Brain microvascular endothelial cell (primary cell): ENCODE results near the gene TRIM33.

Experiments
- DNase-seq: peaks from one replicate; pipeline ENCODE4 v3.0.0-alpha.2; 2020
- H3K27ac ChIP-seq: fragments of 250-450 bp; sonication (Bioruptor Pico); 2 replicates; pipeline ENCODE4 v1.5.1; 2020; ENCODE audit warnings: mild to moderate bottlenecking, moderate library complexity
- H3K27me3 ChIP-seq: fragments of 250-450 bp; sonication (Bioruptor Pico); replicated peaks from 2 replicates; pipeline ENCODE4 v1.5.1; 2020; ENCODE audit warnings: mild to moderate bottlenecking
- H3K36me3 ChIP-seq: fragments of 250-450 bp; sonication (Bioruptor Pico); replicated peaks from 2 replicates; pipeline ENCODE4 v1.5.1; 2020; ENCODE audit warnings: mild to moderate bottlenecking
- H3K4me3 ChIP-seq: 2 replicates; pipeline ENCODE4 v1.5.1; 2011; ENCODE audit warnings: low read depth, mild to moderate bottlenecking, control low read depth, low read length, moderate library complexity
- CTCF ChIP-seq: IDR thresholded peaks from 2 replicates; pipeline ENCODE4 v1.5.1; 2011; ENCODE audit warnings: low read depth, mild to moderate bottlenecking, moderate library complexity, low read length, control low read depth, inconsistent platforms; ENCODE audit errors: missing control alignments
- in situ Hi-C: cut with HindIII; loops from 2 replicates; pipeline ENCODE4 v1.10.0; 2017; ENCODE audit warnings: low sequenced_read_pairs, low pct_ligation_motif_present

Gene TRIM33

GRCh38 chr1:114441332-114441731 lies 69.7 kb downstream of the TRIM33 start:
- Histone ChIP-seq H3K27ac (no peak overlapping the region), H3K36me3 (peaks cover 6% of the 10 kb centered on the region), H3K27me3 (no peaks in the 10 kb centered on the region), H3K4me3 (no peak overlapping the region)
- DNase-seq = no peak
- no peak for TF ChIP-seq CTCF
- in situ Hi-C loops = no loop called here

GRCh38 chr1:114439369-114439768 lies 71.6 kb downstream of the TRIM33 start:
- no peak overlapping the region for H3K27ac ChIP-seq
- DNase-seq = no peak
- no peak for TF ChIP-seq CTCF
- in situ Hi-C loops = no loop called here
- H3K36me3 ChIP-seq = no peaks in the 10 kb centered on the region
- H3K4me3 ChIP-seq = no peak overlapping the region
- H3K27me3 ChIP-seq = no peaks in the 10 kb centered on the region

- no peak for DNase-seq
- no peak overlapping the region for H3K27ac ChIP-seq
- no peaks in the 10 kb centered on the region for H3K27me3 ChIP-seq
- H3K36me3 ChIP-seq = no peaks in the 10 kb centered on the region
- in situ Hi-C loops = no loop called here
- no peak for TF ChIP-seq CTCF
- H3K4me3 ChIP-seq = no peak overlapping the region
Observed at GRCh38 chr1:114437812-114438211, 73.2 kb downstream of the TRIM33 start.

GRCh38 chr1:114436799-114437198 lies 74.2 kb downstream of the TRIM33 start:
- DNase-seq = no peak
- Histone ChIP-seq H3K27me3 (no peaks in the 10 kb centered on the region), H3K27ac (no peak overlapping the region), H3K4me3 (no peak overlapping the region), H3K36me3 (no peaks in the 10 kb centered on the region)
- in situ Hi-C loops = no loop called here
- TF ChIP-seq CTCF = no peak

- no peak for DNase-seq
- Histone ChIP-seq H3K36me3 (no peaks in the 10 kb centered on the region), H3K4me3 (no peak overlapping the region), H3K27ac (no peak overlapping the region), H3K27me3 (no peaks in the 10 kb centered on the region)
- no peak for TF ChIP-seq CTCF
- in situ Hi-C loops = no loop called here
Observed at GRCh38 chr1:114435088-114435715, 75.8 kb downstream of the TRIM33 start.

GRCh38 chr1:114431026-114431425 lies 80.0 kb downstream of the TRIM33 start:
- H3K27me3 ChIP-seq = no peaks in the 10 kb centered on the region
- no peak overlapping the region for H3K4me3 ChIP-seq
- in situ Hi-C loops = no loop called here
- TF ChIP-seq CTCF = no peak
- no peak overlapping the region for H3K27ac ChIP-seq
- DNase-seq = no peak
- H3K36me3 ChIP-seq = peaks cover 6% of the 10 kb centered on the region
